SHP77 (cell line): ENCODE measurements around the gene ACIN1.
"Not testable (repeated sequence)": the region's sequence is repeated elsewhere in the genome, so short reads cannot be mapped to it uniquely, and the experiment has no call there.

ENCODE experiments used
- DNase-seq, 2 experiments: peaks; one replicate each; lab custom pipeline; 2025; lab: John Stamatoyannopoulos, UW

Gene ACIN1

GRCh38 chr14:23015618-23016017, 79.3 kb downstream of the ACIN1 start:
- no peak for DNase-seq

- not testable (repeated sequence) for DNase-seq
Observed at GRCh38 chr14:23013749-23014054, 81.2 kb downstream of the ACIN1 start.

GRCh38 chr14:23013054-23013748, 81.7 kb downstream of the ACIN1 start:
- DNase-seq, result no peak

GRCh38 chr14:23009939-23010726, 84.8 kb downstream of the ACIN1 start, which contains the start of gene C14orf93:
Gene C14orf93 (minus strand): TSS chr14:23010143. CDS start chr14:22999023, 11,120 bp downstream.
- peak; percentile 59 to 89 for DNase-seq

GRCh38 chr14:23009483-23009938, 85.4 kb downstream of the ACIN1 start:
- DNase-seq, result no peak

GRCh38 chr14:23008831-23009230, 86.1 kb downstream of the ACIN1 start:
- peak in 1 of 2 experiments; percentile 1 for DNase-seq
